Measurements from ENCODE around the gene SIGLEC10. TPM values are rescaled to one million over a fixed set of nuclear protein-coding genes. Genes with fewer than 3 reads are reported as not detected.

SIGLEC10 gene
- total and polyA plus RNA-seq, 9 of the 15 experiments (the other 6 are each of a cell fraction or from before 2014, with no cell fraction given) = 0.10 to 1.8 (median 0.82) TPM

DNA sequence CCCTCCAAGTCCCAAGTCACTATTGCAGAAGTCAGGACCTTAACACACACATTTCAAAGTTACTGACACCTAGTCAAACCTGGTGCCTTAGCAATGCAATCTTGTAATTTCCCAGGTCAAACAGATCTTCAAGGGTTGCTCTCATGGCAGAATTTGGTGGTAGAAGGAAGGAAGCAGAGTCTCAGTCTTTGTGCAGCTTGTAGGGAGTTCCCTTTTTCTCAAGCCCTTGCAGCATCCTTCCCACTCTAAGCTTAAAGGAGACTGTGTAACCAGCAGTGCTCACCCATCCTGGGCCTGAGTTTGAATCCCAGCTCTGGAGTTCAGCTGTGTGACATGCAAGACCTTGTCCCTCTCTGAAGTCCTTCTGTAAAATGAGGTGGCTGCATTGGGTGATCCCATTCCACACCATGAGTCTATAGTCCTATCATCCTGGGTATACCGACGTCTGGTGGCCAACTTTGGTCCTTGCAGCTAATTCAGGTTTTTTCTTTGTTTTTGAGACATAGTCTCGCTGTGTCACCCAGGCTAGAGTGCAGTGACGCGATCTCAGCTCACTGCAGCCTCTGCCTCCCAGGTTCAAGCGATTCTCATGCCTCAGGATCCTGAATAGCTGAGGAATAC lies 9.8 kb downstream of the SIGLEC10 start (continued):
- TF ChIP-seq, protein P1, sequence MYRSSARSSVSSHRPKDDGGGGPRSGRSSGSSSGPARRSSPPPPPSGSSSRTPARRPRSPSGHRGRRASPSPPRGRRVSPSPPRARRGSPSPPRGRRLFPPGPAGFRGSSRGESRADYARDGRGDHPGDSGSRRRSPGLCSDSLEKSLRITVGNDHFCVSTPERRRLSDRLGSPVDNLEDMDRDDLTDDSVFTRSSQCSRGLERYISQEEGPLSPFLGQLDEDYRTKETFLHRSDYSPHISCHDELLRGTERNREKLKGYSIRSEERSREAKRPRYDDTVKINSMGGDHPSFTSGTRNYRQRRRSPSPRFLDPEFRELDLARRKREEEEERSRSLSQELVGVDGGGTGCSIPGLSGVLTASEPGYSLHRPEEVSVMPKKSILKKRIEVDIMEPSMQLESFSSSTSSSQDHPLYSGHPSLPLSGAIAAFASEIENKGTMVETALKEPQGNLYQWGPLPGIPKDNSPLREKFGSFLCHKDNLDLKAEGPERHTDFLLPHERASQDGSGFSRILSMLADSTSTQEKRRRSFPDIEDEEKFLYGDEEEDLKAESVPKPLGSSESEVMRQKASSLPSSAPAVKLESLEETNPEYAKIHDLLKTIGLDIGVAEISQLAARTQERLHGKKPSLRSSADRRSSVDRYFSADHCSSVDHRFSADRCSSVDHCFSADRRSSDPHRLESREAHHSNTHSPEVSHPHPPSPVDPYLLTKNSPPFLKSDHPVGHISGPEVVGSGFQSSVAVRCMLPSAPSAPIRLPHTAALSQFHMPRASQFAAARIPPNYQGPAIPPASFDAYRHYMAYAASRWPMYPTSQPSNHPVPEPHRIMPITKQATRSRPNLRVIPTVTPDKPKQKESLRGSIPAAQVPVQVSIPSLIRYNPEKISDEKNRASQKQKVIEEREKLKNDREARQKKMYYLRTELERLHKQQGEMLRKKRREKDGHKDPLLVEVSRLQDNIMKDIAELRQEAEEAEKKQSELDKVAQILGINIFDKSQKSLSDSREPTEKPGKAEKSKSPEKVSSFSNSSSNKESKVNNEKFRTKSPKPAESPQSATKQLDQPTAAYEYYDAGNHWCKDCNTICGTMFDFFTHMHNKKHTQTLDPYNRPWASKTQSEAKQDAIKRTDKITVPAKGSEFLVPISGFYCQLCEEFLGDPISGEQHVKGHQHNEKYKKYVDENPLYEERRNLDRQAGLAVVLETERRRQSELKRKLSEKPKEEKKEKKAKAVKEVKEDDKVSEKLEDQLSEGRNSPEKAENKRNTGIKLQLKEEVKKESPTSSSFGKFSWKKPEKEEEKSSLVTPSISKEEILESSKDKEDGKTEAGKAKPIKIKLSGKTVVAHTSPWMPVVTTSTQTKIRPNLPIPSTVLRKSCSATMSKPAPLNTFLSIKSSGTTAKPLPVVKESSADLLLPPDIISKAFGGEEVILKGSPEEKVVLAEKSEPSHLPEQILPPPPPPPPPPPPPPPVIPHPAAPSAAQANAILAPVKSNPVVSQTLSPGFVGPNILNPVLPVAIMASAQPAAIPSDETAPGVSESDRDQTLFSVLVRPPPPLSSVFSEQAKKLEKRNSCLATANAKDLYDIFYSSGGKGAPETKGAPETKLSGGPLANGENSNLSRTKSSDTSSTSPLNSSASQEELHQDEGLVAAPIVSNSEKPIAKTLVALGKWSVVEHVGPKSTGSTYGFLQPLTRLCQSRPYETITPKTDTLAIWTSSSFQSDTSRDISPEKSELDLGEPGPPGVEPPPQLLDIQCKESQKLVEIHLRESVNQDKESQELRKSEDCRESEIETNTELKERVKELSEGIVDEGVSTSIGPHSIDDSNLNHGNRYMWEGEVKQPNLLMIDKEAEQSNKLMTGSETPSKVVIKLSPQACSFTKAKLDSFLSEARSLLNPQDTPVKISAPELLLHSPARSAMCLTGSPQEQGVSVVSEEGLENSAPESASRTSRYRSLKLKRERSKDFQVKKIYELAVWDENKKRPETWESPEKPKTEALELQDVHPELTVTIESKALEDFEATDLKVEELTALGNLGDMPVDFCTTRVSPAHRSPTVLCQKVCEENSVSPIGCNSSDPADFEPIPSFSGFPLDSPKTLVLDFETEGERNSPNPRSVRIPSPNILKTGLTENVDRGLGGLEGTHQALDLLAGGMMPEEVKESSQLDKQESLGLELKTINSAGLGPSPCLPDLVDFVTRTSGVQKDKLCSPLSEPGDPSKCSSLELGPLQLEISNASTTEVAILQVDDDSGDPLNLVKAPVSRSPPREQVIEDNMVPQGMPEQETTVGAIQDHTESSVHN (IDR thresholded peaks at IDR 0.05; ENCODE audit: borderline replicate concordance in 1 of 2, low read depth in 1 of 2) = no peak
- TF ChIP-seq HSF4 (CRISPR knock-in tag; IDR thresholded peaks at IDR 0.05; ENCODE audit: borderline replicate concordance) = no peak
- no peak for TF ChIP-seq BRF1 (IDR thresholded peaks at IDR 0.05; ENCODE audit: borderline replicate concordance, extremely low read depth, insufficient read length)
- TF ChIP-seq, protein P2, sequence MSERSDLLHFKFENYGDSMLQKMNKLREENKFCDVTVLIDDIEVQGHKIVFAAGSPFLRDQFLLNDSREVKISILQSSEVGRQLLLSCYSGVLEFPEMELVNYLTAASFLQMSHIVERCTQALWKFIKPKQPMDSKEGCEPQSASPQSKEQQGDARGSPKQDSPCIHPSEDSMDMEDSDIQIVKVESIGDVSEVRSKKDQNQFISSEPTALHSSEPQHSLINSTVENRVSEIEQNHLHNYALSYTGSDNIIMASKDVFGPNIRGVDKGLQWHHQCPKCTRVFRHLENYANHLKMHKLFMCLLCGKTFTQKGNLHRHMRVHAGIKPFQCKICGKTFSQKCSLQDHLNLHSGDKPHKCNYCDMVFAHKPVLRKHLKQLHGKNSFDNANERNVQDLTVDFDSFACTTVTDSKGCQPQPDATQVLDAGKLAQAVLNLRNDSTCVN (CRISPR knock-in tag; IDR thresholded peaks at IDR 0.05) = no peak
- TF ChIP-seq SOX6 (IDR thresholded peaks at IDR 0.05) = 0 out of 2 replicates have a peak, but pooled peaks have one; percentile 9
- TF ChIP-seq SNIP1 (IDR thresholded peaks at IDR 0.05; ENCODE audit: low read depth) = no peak
- TF ChIP-seq, protein P3, sequence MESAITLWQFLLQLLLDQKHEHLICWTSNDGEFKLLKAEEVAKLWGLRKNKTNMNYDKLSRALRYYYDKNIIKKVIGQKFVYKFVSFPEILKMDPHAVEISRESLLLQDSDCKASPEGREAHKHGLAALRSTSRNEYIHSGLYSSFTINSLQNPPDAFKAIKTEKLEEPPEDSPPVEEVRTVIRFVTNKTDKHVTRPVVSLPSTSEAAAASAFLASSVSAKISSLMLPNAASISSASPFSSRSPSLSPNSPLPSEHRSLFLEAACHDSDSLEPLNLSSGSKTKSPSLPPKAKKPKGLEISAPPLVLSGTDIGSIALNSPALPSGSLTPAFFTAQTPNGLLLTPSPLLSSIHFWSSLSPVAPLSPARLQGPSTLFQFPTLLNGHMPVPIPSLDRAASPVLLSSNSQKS (CRISPR knock-in tag; IDR thresholded peaks at IDR 0.05) = no peak
- no peak for TF ChIP-seq MYNN (IDR thresholded peaks at IDR 0.05)
- no peak for TF ChIP-seq MYNN (CRISPR knock-in tag; IDR thresholded peaks at IDR 0.05)
- no peak for TF ChIP-seq ELF2 (CRISPR knock-in tag; IDR thresholded peaks at IDR 0.05)
- TF ChIP-seq TEAD4 (IDR thresholded peaks at IDR 0.05; ENCODE audit: low read length) = no peak
- TF ChIP-seq TEAD4 (CRISPR knock-in tag; IDR thresholded peaks at IDR 0.05; ENCODE audit: borderline replicate concordance) = no peak
- no peak for TF ChIP-seq ASH1L (IDR thresholded peaks at IDR 0.05; ENCODE audit: borderline replicate concordance, low read depth, partially characterized antibody)
- no peak for TF ChIP-seq HLTF (IDR thresholded peaks at IDR 0.05)

Measured in K562 (cell line).